GM19099 (cell line): ENCODE results near the gene AGBL5.

ENCODE experiments used
- POLR2A ChIP-seq: IDR thresholded peaks from 3 replicates; pipeline ENCODE4 v1.6.1; 2011; ENCODE audit warnings: low read depth; ENCODE audit not compliant: insufficient read length; ENCODE audit errors: extremely low read depth

The AGBL5 gene

DNA sequence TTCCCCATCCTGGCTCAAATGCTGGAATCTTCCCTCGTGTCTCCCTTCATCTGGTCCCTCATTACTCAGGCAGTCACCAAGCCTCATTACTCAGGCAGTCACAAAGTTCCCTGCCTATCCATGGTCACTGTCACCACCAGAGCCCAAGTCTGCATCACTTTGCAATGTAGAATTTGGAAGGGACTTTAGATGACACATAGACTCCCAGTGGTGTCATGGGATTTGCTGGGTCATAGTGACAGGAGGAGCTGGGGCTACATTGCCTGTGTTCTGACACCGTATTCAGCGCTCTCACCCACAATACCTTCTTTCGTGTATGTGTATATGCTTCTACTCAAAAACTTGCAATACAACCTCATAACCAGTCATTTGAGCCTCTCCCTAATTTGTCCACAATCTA lies 24.9 kb downstream of the AGBL5 start:
- no peak for TF ChIP-seq POLR2A

DNA sequence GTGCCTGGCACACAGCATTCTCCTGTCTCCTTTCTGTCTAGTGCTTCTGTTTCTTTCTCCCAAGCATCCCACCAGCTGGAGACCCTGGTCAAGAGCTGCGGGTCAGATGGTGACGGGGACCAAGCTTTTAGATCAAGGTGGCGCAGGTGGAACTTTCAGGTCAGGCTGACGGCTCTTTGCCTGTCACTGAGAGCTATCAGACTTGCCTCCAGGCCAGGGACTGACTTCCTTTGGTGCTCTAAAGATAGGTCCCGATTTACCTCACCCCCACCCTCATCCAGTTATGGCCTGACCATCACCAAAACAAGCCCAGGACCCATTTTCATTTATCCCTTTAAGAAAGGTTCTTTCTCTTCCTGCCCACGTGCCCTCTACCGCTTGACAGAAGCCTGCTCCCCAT lies 25.8 kb downstream of the AGBL5 start:
- no peak for TF ChIP-seq POLR2A

DNA sequence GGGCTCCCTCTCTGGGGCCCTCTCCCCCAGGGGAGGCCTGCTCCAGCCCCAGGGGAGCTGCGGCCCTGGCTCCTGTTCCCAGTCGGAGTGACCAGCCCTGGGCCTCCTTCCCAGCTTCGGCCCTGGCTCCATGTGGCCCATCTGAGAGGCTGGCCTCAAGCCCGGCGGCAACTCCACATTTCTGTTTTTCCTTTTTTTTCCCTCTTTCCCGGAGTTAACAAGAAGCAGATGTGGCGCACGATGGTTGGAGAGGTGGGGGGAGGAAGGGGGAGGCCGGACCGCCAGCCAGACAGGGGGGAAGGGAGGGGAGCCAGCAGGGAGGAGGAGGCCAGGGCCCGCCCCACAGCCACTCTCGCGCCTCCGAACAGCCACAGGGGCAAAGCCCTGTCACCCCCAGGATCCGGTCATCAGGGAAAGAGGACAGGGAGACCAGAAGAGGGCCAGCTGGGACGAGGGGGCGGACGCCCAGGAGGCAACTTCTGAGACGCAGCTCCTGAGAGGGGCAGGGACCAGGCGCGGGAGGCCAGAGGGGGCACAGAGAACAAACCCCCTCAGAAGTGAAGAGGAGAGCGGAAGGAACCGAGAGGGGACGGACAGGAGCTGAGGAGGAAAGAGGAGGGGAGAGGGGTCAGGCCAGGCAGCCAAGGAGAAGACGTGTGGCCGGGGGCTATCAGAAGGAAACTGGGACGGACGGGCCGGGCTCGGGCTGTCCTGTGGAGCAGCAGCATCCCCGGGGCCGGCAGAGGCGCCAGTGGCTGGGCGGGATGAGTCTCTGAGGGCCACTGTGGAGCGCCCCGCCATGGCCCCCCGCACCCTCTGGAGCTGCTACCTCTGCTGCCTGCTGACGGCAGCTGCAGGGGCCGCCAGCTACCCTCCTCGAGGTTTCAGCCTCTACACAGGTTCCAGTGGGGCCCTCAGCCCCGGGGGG lies 27.1 kb downstream of the AGBL5 start, which contains the start of gene EMILIN1:
TSS of gene EMILIN1 (plus strand) at position 349 of the 928 bp plus-strand sequence. CDS start at position 800, 451 bp downstream.
- no peak for TF ChIP-seq POLR2A

DNA sequence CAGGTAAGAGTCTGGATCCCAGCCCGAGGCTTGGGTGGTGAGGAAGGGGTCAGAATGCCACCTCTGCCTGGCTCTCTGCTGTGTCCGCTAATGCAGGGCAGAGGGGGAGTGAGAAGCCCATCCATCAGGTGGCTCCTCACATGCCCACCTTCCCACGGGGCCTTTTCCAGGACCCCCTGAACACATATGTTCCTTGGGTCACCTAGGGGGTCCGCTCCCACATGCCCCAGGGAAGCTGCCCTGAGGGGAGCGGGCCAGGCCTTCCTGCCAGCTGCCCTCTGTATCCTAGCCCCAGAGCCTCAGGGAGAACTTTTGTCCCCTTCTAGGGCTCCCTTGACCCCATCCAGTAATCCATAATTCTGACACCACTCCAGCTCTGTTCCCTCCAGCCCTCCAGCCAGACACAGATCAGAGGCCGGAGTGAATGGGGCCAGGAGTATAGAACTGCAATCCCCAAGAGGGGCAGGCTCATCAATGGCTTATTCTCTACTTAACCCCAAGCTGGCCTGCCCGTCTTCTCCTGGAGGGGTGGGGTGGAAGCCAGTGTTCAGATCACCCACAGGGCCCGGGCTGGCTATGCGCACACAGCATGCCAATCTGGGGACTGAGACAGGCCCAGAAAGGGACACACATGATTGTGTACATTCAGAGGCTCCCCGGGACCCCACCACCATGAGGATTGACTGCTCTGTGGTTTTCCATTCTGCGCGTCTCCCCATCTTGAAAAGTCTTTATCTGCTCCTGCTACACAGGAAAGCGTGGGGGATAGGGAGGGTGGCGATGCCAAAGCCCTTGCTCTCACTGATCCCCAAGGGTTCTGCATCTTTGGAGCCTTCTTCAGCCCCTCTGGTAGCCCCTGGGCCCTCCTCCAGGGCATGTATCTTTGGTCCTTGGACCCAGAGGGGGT lies 28.0 kb downstream of the AGBL5 start:
- no peak for TF ChIP-seq POLR2A

DNA sequence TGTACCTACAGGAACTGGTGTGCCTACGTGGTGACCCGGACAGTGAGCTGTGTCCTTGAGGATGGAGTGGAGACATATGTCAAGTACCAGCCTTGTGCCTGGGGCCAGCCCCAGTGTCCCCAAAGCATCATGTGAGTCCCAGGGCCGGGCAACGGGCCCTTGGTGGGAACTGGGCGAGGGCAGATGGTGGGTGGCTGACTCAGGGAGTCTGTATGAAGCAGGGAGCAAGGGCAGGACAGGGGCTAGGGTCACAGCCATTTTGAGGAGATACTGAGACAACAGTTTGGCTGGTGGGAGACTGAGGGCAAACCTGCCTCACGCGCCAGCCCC lies 28.6 kb downstream of the AGBL5 start:
- no peak for TF ChIP-seq POLR2A

DNA sequence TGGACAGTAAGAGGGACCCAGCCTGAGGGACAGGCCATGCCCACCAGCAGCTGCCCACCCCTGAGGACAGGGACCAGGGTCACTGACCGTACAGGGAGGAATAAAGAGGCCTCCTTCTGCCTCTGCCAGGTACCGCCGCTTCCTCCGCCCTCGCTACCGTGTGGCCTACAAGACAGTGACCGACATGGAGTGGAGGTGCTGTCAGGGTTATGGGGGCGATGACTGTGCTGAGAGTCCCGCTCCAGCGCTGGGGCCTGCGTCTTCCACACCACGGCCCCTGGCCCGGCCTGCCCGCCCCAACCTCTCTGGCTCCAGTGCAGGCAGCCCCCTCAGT lies 29.1 kb downstream of the AGBL5 start:
- TF ChIP-seq POLR2A: no peak

DNA sequence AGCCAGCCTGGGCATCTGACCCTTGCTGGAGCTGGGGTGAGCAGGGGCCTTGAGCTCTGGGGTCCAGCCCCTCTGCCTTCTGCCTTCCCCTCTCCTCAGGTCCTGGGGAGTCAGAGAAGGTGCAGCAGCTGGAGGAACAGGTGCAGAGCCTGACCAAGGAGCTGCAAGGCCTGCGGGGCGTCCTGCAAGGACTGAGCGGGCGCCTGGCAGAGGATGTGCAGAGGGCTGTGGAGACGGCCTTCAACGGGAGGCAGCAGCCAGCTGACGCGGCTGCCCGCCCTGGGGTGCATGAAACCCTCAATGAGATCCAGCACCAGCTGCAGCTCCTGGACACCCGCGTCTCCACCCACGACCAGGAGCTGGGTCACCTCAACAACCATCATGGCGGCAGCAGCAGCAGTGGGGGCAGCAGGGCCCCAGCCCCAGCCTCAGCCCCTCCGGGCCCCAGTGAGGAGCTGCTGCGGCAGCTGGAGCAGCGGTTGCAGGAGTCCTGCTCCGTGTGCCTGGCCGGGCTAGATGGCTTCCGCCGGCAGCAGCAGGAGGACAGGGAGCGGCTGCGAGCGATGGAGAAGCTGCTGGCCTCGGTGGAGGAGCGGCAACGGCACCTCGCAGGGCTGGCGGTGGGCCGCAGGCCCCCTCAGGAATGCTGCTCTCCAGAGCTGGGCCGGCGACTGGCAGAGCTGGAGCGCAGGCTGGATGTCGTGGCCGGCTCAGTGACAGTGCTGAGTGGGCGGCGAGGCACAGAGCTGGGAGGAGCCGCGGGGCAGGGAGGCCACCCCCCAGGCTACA lies 30.7 kb downstream of the AGBL5 start:
- TF ChIP-seq POLR2A: no peak

DNA sequence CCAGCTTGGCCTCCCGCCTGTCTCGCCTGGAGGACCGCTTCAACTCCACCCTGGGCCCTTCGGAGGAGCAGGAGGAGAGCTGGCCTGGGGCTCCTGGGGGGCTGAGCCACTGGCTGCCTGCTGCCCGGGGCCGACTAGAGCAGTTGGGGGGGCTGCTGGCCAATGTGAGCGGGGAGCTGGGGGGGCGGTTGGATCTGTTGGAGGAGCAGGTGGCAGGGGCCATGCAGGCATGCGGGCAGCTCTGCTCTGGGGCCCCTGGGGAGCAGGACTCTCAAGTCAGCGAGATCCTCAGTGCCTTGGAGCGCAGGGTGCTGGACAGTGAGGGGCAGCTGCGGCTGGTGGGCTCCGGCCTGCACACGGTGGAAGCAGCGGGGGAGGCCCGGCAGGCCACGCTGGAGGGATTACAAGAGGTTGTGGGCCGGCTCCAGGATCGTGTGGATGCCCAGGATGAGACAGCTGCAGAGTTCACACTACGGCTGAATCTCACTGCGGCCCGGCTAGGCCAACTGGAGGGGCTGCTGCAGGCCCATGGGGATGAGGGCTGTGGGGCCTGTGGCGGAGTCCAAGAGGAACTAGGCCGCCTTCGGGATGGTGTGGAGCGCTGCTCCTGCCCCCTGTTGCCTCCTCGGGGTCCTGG lies 31.4 kb downstream of the AGBL5 start:
- no peak for TF ChIP-seq POLR2A

DNA sequence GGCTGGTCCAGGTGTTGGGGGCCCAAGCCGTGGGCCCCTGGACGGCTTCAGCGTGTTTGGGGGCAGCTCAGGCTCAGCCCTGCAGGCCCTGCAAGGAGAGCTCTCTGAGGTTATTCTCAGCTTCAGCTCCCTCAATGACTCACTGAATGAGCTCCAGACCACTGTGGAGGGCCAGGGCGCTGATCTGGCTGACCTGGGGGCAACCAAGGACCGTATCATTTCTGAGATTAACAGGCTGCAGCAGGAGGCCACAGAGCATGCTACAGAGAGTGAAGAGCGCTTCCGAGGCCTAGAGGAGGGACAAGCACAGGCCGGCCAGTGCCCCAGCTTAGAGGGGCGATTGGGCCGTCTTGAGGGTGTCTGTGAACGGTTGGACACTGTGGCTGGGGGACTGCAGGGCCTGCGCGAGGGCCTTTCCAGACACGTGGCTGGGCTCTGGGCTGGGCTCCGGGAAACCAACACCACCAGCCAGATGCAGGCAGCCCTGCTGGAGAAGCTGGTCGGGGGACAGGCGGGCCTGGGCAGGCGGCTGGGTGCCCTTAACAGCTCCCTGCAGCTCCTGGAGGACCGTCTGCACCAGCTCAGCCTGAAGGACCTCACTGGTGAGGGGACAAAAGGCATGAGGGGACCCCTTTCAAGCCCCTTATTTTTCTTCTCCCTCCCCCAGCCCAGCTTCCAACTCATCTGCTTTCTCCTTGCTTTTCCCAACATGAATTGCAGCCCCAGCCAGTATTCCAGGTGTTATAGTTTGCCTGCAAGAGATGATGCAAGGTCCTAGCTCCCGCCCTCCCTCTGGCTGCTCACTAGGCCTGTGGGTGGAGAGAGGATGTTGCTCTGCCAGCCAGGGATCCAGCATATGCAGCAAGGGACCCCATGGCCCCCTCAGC lies 32.2 kb downstream of the AGBL5 start:
- no peak for TF ChIP-seq POLR2A

DNA sequence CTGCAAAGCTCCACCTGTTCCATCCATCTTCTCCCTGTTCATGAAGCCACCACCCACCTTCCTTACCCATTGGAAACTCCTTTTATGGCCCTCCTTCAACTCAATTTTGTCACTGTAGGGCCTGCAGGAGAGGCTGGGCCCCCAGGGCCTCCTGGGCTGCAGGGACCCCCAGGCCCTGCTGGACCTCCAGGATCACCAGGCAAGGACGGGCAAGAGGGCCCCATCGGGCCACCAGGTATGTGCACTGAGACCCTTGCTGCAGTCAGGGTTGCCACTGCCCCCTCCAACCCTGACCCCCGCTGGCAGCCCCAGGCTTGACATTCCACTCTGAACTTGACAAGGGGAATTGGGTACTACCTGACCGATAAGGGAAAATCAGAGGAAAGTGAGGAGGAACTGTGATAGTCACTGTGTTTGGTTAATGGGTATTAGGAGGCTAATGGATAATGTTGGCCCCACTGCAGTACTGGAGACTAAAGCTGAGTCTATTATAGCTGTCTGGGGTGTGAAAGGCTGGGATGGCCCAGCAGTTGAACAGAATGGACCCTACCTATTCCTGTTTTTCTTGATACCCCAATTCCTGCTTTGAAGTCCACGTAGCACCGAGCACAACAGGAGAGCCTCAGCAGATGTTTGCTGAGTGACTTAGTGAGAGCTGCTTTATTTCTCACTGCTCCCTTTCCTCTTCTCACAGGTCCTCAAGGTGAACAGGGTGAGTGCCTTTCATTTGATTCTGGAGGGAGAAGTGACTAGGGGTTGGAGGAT lies 33.0 kb downstream of the AGBL5 start:
- no peak for TF ChIP-seq POLR2A

DNA sequence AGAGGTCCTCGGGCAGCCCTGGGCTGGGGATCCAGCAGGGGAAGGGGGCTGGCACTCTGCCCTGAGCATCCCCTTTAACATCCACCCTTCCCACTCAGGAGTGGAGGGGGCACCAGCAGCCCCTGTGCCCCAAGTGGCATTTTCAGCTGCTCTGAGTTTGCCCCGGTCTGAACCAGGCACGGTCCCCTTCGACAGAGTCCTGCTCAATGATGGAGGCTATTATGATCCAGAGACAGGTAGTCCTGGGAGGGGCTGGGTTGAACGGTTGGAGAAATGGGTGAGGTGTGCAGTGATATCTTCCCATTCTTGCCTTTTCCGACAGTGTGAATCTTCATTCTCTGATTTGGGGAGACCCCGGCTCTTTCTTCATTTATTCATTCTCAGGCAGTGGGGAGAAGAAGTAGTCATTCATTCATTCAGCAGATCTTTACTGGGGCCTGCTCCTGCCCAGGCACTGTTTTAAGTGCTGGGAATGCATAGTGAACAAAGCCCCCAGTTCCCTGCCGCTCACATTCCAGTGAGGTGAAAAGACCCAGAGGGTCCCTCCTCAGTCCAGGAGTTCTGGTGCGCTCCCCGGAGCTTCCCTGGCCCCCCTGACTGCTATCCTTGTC lies 33.7 kb downstream of the AGBL5 start:
- no peak for TF ChIP-seq POLR2A

DNA sequence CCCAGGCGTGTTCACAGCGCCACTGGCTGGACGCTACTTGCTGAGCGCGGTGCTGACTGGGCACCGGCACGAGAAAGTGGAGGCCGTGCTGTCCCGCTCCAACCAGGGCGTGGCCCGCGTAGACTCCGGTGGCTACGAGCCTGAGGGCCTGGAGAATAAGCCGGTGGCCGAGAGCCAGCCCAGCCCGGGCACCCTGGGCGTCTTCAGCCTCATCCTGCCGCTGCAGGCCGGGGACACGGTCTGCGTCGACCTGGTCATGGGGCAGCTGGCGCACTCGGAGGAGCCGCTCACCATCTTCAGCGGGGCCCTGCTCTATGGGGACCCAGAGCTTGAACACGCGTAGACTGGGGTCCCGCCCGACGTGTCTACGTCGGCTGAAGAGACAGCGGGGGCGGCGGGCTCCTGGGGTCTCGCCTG lies 34.2 kb downstream of the AGBL5 start:
- TF ChIP-seq POLR2A: no peak
